Adrenal gland (tissue), 12 donors: Measurements from ENCODE around the gene NPC2. TPM values are rescaled to one million over a fixed set of nuclear protein-coding genes. Genes with fewer than 3 reads are reported as not detected.
A peak's percentile ranks its signal among the peaks of the same experiment; 100 is the strongest.

Experiments
- DNase-seq, 7 donors: peaks; one replicate each; pipeline ENCODE4 v3.0.0-alpha.2; 2019 to 2020
- H3K27ac ChIP-seq, 5 donors: fragments of 200-600 bp; sonication (generic) in 4 of 5; 1 replicate in 3 of 5; 2 replicates in 2 of 5; pipeline versions ENCODE4 v1.5.1 to v1.8.0; 2016 to 2020; ENCODE audit warnings: mild to moderate bottlenecking in 1 of 5
- H3K27me3 ChIP-seq: fragments of 200-600 bp; 2 replicates; pipeline ENCODE4 v1.8.0; 2021
- H3K36me3 ChIP-seq, 2 donors: fragments of 200-600 bp; replicated peaks in 1 of 2; 1 replicate in 1 of 2; 2 replicates in 1 of 2; pipeline versions ENCODE4 v1.5.1 to v1.8.0; 2018 to 2022
- H3K4me1 ChIP-seq, 2 donors: fragments of 200-600 bp; replicated peaks in 1 of 2; 1 replicate in 1 of 2; 2 replicates in 1 of 2; pipeline versions ENCODE4 v1.5.1 to v1.8.0; 2018 to 2021
- H3K4me3 ChIP-seq, 4 donors: fragments of 200-600 bp; sonication (generic) in 3 of 4; one replicate each; pipeline ENCODE4 v1.5.1; 2016 to 2018
- H3K9me3 ChIP-seq, 3 donors: fragments of 200-600 bp; sonication (generic) in 1 of 3; replicated peaks in 1 of 3; 1 replicate in 2 of 3; 2 replicates in 1 of 3; pipeline versions ENCODE4 v1.5.1 to v1.8.0; 2016 to 2021
- CTCF ChIP-seq, 6 experiments: fragments of 450-650 bp in 4 of 6; fragments of 200-600 bp in 2 of 6; sonication (generic) in 1 of 6; IDR thresholded peaks; 1 replicate in 5 of 6; 2 replicates in 1 of 6; pipeline versions ENCODE4 v1.5.1 to v1.8.0; 2016 to 2021; ENCODE audit warnings: antibody characterized with exemption in 6 of 6, mild to moderate bottlenecking in 2 of 6, moderate library complexity in 1 of 6
- POLR2A ChIP-seq, 2 donors: fragments of 450-650 bp; IDR thresholded peaks; one replicate each; pipeline ENCODE4 v1.6.1; 2017; ENCODE audit warnings: antibody characterized with exemption in 2 of 2, mild to moderate bottlenecking in 2 of 2, moderate library complexity in 1 of 2
- WGBS, 4 donors: extraction: QIAGEN DNeasy Blood & Tissue Kit in 2 of 4; methylation state at CpG; one replicate each; pipeline versions ENCODE4 v1.1.5 to v1.1.7; 2013 to 2017; 5-methylcytosine and 5-hydroxymethylcytosine counted together
- intact Hi-C, 2 donors: fragments of 100-400 bp; cut with DNase I; formaldehyde crosslinking; loops; one replicate each; pipeline versions ENCODE4 v1.14.1 to v1.15.0; 2022 to 2023
- polyA plus RNA-seq, 3 donors: library from polyadenylated mRNA; stranded (reverse); fragments of 200-250 nt in 2 of 3; fragments of 350-450 nt in 1 of 3; fragmentation: Illumina TruSeq in 1 of 3; extraction: RNeasy Lipid Tissue Mini Kit (QIAGEN cat#74804) in 1 of 3; gene quantifications; one replicate each; pipeline ENCODE4 v1.2.3, GENCODE V29; 2013 to 2014
- total RNA-seq, 9 donors: library from RNA; depleted of rRNA in 4 of 9; stranded (reverse); fragments of >200 nt in 4 of 9; fragments of 120-200 nt in 1 of 9; fragmentation: NEBNext Ultra II Directional in 1 of 9; extraction: Animal tissue kit (Norgen Biotek cat#: 25700) in 1 of 9; gene quantifications; one replicate each; pipeline versions ENCODE4 v1.1.0 to v1.2.4, GENCODE V29; 2013 to 2023
- donor health status: healthy with polysubstance abuse.
- donor health status: Bipolar disorder and iron deficiency.
- donor health status: DM: yes; HTN: yes; CAD: no.
- donor health status: DM: no; HTN: no; CAD: no.
- donor health status: DM: no; HTN: no; CAD: no.
- donor health status: DM: yes; HTN: yes; CAD: no.

Gene NPC2
- total and polyA plus RNA-seq, 12 donors, result 140 to 1,243 (median 299) TPM

DNA sequence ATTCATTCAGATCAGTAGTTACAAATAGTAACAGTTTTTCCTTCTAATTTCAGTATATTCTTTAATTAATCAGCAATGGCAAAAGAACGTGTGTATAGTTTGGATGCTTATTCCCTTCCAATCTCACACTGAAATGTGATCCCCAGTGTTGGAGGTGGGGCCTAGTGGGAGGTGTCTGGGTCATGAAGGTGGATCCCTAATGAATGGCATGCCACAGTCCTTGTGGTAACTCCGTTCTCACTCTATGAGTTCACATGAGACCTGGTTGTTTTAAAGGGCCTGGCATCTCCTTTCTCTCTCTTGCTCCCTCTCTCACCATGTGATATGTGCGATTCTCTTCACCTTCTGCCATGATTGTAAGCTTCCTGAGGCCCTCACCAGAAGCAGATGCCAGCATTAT is 48.2 kb downstream of the NPC2 start:
- H3K27ac ChIP-seq, result no peak overlapping the region
- no peaks in the 10 kb centered on the region for H3K36me3 ChIP-seq
- no peaks in the 10 kb centered on the region for H3K4me1 ChIP-seq
- intact Hi-C loops, result no loop called here
- TF ChIP-seq CTCF (IDR thresholded peaks at IDR 0.05) (no peak), POLR2A (IDR thresholded peaks at IDR 0.05) (no peak)
- no peak overlapping the region for H3K4me3 ChIP-seq
- H3K9me3 ChIP-seq, result peaks cover 0 to 4% (median 0%) of the 10 kb centered on the region in 3 donors
- H3K27me3 ChIP-seq, result no peaks in the 10 kb centered on the region
- 31 to 50% (median 39%) methylated on average over 3 of the region's 3 CpGs for WGBS, 4 donors
- peak in 1 of 7 donors; percentile 3 for DNase-seq

GRCh38 chr14:74442757-74443156 is 50.3 kb downstream of the NPC2 start:
- no peak for TF ChIP-seq POLR2A (IDR thresholded peaks at IDR 0.05)
- no peak for TF ChIP-seq CTCF (IDR thresholded peaks at IDR 0.05)
- intact Hi-C loops, result no loop called here
- H3K27me3 ChIP-seq, result no peaks in the 10 kb centered on the region

GRCh38 chr14:74441113-74441512 is 52.0 kb downstream of the NPC2 start:
- no peaks in the 10 kb centered on the region for H3K4me1 ChIP-seq
- no peak for DNase-seq
- intact Hi-C loops, result no loop called here
- WGBS, 4 donors, result 81 to 95% (median 85%) methylated on average over 3 of the region's 3 CpGs
- no peaks in the 10 kb centered on the region for H3K36me3 ChIP-seq
- no peaks in the 10 kb centered on the region for H3K9me3 ChIP-seq
- TF ChIP-seq CTCF (IDR thresholded peaks at IDR 0.05) (no peak), POLR2A (IDR thresholded peaks at IDR 0.05) (no peak)
- no peak overlapping the region for H3K4me3 ChIP-seq
- no peak overlapping the region for H3K27ac ChIP-seq
- no peaks in the 10 kb centered on the region for H3K27me3 ChIP-seq

More at GRCh38 chr14:74442757-74443156, 50.3 kb downstream of the NPC2 start:
- no peak for DNase-seq
- Histone ChIP-seq H3K27ac (no peak overlapping the region), H3K4me3 (no peak overlapping the region), H3K4me1 (no peaks in the 10 kb centered on the region), H3K9me3 (peaks cover 0 to 2% (median 0%) of the 10 kb centered on the region in 3 donors), H3K36me3 (no peaks in the 10 kb centered on the region)

- H3K36me3 ChIP-seq, result no peaks in the 10 kb centered on the region
- H3K9me3 ChIP-seq, result no peaks in the 10 kb centered on the region
- 64 to 75% (median 70%) methylated on average over 3 of the region's 3 CpGs for WGBS, 4 donors
- H3K4me3 ChIP-seq, result no peak overlapping the region
- H3K4me1 ChIP-seq, result no peaks in the 10 kb centered on the region
- no peak overlapping the region for H3K27ac ChIP-seq
- no peak for TF ChIP-seq POLR2A (IDR thresholded peaks at IDR 0.05)
- no peak for TF ChIP-seq CTCF (IDR thresholded peaks at IDR 0.05)
- peak in 1 of 7 donors; percentile 4 for DNase-seq
- no peaks in the 10 kb centered on the region for H3K27me3 ChIP-seq
- intact Hi-C loops, result no loop called here
Measured at GRCh38 chr14:74438351-74438915, 54.7 kb downstream of the NPC2 start.
